Astrocyte of the cerebellum (primary cell): ENCODE results near the gene ELOB.

Source experiments
- DNase-seq: peaks from one replicate; pipeline ENCODE4 v3.0.0-alpha.2; 2011; ENCODE audit warnings: low read depth
- H3K4me3 ChIP-seq: 2 replicates; pipeline ENCODE4 v1.5.1; 2011; ENCODE audit warnings: mild to moderate bottlenecking, low read depth, low read length, moderate library complexity
- in situ Hi-C: cut with HindIII; loops from 2 replicates; pipeline ENCODE4 v1.10.0; 2017; ENCODE audit warnings: low sequenced_read_pairs
- TF ChIP-seq, protein P1 (sequence below): IDR thresholded peaks from 2 replicates; pipeline ENCODE4 v1.5.1; 2012; ENCODE audit warnings: low read length, low read depth, moderate library complexity, mild to moderate bottlenecking; ENCODE audit errors: missing control alignments

Gene ELOB

GRCh38 chr16:2777231-2777902 is at the start of gene ELOB:
ELOB (minus strand) TSS chr16:2777280; CDS start chr16:2777239, 41 bp downstream.
- in situ Hi-C loops: loop anchor here (10.0 kb wide), 1 partner anchor 137 kb away; the partner anchor contains the start of gene FLYWCH1
- peak within 1 kb of the TSS; percentile 88 for H3K4me3 ChIP-seq
- DNase-seq: peak; percentile 37
- TF ChIP-seq, protein P1, sequence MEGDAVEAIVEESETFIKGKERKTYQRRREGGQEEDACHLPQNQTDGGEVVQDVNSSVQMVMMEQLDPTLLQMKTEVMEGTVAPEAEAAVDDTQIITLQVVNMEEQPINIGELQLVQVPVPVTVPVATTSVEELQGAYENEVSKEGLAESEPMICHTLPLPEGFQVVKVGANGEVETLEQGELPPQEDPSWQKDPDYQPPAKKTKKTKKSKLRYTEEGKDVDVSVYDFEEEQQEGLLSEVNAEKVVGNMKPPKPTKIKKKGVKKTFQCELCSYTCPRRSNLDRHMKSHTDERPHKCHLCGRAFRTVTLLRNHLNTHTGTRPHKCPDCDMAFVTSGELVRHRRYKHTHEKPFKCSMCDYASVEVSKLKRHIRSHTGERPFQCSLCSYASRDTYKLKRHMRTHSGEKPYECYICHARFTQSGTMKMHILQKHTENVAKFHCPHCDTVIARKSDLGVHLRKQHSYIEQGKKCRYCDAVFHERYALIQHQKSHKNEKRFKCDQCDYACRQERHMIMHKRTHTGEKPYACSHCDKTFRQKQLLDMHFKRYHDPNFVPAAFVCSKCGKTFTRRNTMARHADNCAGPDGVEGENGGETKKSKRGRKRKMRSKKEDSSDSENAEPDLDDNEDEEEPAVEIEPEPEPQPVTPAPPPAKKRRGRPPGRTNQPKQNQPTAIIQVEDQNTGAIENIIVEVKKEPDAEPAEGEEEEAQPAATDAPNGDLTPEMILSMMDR: no peak

DNA sequence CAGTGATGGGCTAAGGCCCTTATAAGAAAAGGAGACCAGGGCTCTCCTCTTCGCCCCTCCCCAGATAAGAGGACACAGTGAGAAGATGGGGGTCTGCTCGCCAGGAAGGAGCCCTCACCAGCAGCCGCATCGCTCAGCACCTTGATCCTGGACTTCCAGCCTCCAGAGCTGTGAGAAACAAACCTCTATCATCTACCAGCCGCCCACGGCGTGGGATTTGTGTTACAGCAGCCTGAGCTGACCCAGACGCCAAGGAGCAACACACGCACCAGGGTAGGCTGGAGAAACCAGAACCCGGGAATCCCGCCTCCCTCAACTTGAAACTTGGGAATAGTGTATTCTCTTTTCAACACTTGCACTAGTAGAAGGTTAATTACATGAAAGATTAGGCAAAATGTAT is 48.8 kb upstream of the ELOB start:
- TF ChIP-seq, protein P1: no peak
- no peak for DNase-seq
- no peak overlapping the region for H3K4me3 ChIP-seq
- in situ Hi-C loops: no loop called here

GRCh38 chr16:2825049-2825742 is 48.1 kb upstream of the ELOB start:
- no peak overlapping the region for H3K4me3 ChIP-seq
- in situ Hi-C loops: no loop called here
- TF ChIP-seq, protein P1: no peak
- DNase-seq: no peak

DNA sequence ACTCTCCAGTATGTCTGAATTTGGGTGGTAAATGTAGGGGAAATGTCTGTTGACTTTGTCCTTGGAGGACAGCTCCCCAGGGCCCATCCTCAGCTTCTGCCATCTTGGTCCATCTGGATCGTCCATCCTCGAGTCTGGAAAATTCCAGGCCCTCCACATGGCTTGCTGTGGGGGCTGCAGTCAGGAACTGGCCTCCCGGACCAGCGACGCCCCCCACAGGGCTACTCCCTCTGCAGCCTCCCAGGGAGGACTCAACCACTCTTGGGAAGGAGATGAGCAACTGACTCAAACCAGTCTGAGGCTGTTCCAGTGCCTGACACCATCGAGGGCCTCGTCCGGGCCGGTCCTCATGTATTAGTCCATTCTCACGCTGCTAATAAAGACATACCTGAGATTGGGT is 47.5 kb upstream of the ELOB start:
- in situ Hi-C loops: no loop called here
- no peak for DNase-seq
- TF ChIP-seq, protein P1: no peak
- no peak overlapping the region for H3K4me3 ChIP-seq

DNA sequence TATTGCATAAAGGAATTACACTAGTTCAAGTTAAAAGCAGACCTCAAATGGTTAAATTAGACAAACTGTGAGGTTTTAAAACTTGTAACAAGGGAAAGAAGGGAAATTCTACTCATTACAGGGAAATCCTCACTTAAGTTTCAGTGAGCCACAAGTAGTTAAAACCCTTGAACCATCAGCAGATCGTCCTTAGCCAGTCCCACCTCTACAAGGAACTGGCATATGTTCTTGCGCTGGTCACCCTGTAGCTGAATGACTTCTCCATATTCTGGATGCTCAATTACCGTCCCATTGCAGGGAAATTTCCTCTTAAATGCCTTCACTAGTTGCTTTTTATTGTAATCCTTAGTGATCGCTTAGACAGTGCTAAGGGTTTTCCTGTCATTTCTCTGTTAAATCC is 45.4 kb upstream of the ELOB start:
- no peak for DNase-seq
- no peak overlapping the region for H3K4me3 ChIP-seq
- TF ChIP-seq, protein P1: no peak
- in situ Hi-C loops: no loop called here

- no peak for DNase-seq
- no peak overlapping the region for H3K4me3 ChIP-seq
- in situ Hi-C loops: no loop called here
- TF ChIP-seq, protein P1: no peak
These were observed 45.0 kb upstream of the ELOB start for GRCh38 chr16:2822158-2822495.
